ENCODE results near the gene MEGF10. TPM values are rescaled to one million over a fixed set of nuclear protein-coding genes. Genes with fewer than 3 reads are reported as not detected.
"Not testable (repeated sequence)": the region's sequence is repeated elsewhere in the genome, so short reads cannot be mapped to it uniquely, and the experiment has no call there.

Gene MEGF10
- total RNA-seq, 1 experiment from 2014 or later = not detected

DNA sequence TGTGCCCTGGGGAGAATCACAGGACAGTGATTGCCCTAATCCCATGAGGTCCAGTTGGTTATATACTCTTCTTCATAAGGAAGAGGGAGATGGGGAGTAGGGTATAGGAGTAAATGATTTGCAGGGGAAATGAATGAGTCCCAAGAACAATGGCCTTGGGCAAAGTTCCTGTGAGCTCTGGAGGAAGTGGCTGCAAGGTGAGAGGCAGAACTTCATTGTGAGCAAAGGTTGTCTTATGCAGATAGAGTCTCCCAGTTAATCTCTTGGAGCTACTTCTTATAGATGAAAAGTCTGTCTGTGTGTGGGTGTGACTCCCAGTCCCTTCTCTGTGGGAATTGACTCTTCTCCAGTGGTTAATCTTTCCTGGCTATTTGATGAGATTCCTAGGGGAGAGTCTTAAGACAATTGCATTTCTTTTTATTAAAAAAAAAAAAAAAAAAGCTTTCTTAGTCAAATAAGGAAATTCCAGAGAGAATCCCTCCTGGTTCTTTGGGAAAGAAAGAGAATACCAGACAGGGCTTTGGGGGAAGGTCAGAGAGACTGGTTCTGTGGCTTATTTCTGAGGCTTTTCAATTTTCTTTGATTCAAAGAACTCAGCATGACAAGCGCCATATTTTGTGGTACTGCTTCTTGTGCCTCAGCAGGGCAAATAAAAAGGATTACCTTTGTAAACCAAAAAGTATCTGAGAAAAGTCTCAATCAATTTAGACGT is 33.6 kb upstream of the MEGF10 start:
- no peak for TF ChIP-seq CTCF (IDR thresholded peaks at IDR 0.05; ENCODE audit: insufficient read depth in 1 of 2, low read depth in 1 of 2, low read length in 1 of 2, severe bottlenecking in 1 of 2, unreplicated experiment in 1 of 2)
- CTCF ChIA-PET = no interaction called here
- peaks cover 16% of the 10 kb centered on the region for H3K9me3 ChIP-seq
- H3K36me3 ChIP-seq (ENCODE audit: control insufficient read depth, insufficient read depth, low read length) = no peaks in the 10 kb centered on the region
- H3K4me3 Mint-ChIP-seq (ENCODE audit: unreplicated experiment) = no peak overlapping the region
- peaks cover 34% of the 10 kb centered on the region for H3K9me3 Mint-ChIP-seq (ENCODE audit: unreplicated experiment)
- no peaks in the 10 kb centered on the region for H3K36me3 Mint-ChIP-seq (ENCODE audit: insufficient read depth, unreplicated experiment)
- no TSS peak for BruUV-seq (replicated peaks)
- peaks cover 2% of the 10 kb centered on the region for H3K27me3 Mint-ChIP-seq (ENCODE audit: insufficient read depth, unreplicated experiment)
- H3K27me3 ChIP-seq (replicated peaks; ENCODE audit: control insufficient read depth, insufficient read depth, low read length) = no peaks in the 10 kb centered on the region
- no peaks in the 10 kb centered on the region for H3K4me1 Mint-ChIP-seq (ENCODE audit: low read depth, unreplicated experiment)
- no peak for DNase-seq
- H3K27ac Mint-ChIP-seq (ENCODE audit: unreplicated experiment) = no peak overlapping the region
- no peak overlapping the region for H3K4me3 ChIP-seq (ENCODE audit: low read depth, low read length)
- no peaks in the 10 kb centered on the region for H3K4me1 ChIP-seq
- POLR2A ChIA-PET = no interaction called here
- intact Hi-C loops (cut with micrococcal nuclease; ENCODE audit: unreplicated experiment) = no loop called here

DNA sequence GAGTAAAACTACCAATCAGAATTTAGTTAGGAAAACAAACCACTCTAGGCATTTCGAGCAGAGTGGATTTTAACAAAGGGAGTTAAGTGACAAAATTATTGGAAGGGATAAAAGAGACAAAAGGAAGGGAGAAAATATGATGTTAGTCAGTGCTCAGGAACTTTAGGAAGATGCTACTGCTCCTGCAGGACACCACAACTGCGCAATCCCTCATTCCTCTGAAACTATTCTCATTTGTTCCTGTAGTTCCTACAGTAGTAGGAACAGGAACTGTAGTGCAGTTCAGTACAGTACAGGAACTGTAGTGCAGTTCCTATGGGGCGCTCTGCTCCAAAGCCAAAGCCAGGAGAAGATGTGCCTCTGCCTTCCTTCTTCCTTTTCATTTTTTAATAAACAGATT is 29.9 kb upstream of the MEGF10 start:
- H3K27ac Mint-ChIP-seq (ENCODE audit: unreplicated experiment) = no peak overlapping the region
- no peak for DNase-seq
- Histone ChIP-seq H3K4me1 (no peaks in the 10 kb centered on the region), H3K27me3 (replicated peaks; ENCODE audit: control insufficient read depth, insufficient read depth, low read length) (no peaks in the 10 kb centered on the region), H3K4me3 (ENCODE audit: low read depth, low read length) (no peak overlapping the region), H3K36me3 (ENCODE audit: control insufficient read depth, insufficient read depth, low read length) (no peaks in the 10 kb centered on the region), H3K9me3 (peaks cover 4% of the 10 kb centered on the region; the same call in 1 of the 2 replicates)
- ChIA-PET POLR2A (no interaction called here), CTCF (no interaction called here)
- TF ChIP-seq CTCF (IDR thresholded peaks at IDR 0.05; ENCODE audit: insufficient read depth in 1 of 2, low read depth in 1 of 2, low read length in 1 of 2, severe bottlenecking in 1 of 2, unreplicated experiment in 1 of 2) = no peak
- H3K9me3 Mint-ChIP-seq (ENCODE audit: unreplicated experiment) = peaks cover 10% of the 10 kb centered on the region
- BruUV-seq (replicated peaks) = no TSS peak
- no peaks in the 10 kb centered on the region for H3K4me1 Mint-ChIP-seq (ENCODE audit: low read depth, unreplicated experiment)
- intact Hi-C loops (cut with micrococcal nuclease; ENCODE audit: unreplicated experiment) = no loop called here
- H3K27me3 Mint-ChIP-seq (ENCODE audit: insufficient read depth, unreplicated experiment) = peaks cover 5% of the 10 kb centered on the region
- no peak overlapping the region for H3K4me3 Mint-ChIP-seq (ENCODE audit: unreplicated experiment)
- no peaks in the 10 kb centered on the region for H3K36me3 Mint-ChIP-seq (ENCODE audit: insufficient read depth, unreplicated experiment)

- H3K4me3 ChIP-seq (ENCODE audit: low read depth, low read length); H3K4me3 Mint-ChIP-seq (ENCODE audit: unreplicated experiment); H3K9me3 Mint-ChIP-seq (ENCODE audit: unreplicated experiment); H3K4me1 ChIP-seq; H3K4me1 Mint-ChIP-seq (ENCODE audit: low read depth, unreplicated experiment); BruUV-seq (replicated peaks); POLR2A ChIA-PET; H3K27ac Mint-ChIP-seq (ENCODE audit: unreplicated experiment); H3K9me3 ChIP-seq; H3K27me3 ChIP-seq (replicated peaks; ENCODE audit: control insufficient read depth, insufficient read depth, low read length); H3K36me3 ChIP-seq (ENCODE audit: control insufficient read depth, insufficient read depth, low read length); H3K36me3 Mint-ChIP-seq (ENCODE audit: insufficient read depth, unreplicated experiment); CTCF ChIA-PET; intact Hi-C loops (cut with micrococcal nuclease; ENCODE audit: unreplicated experiment); DNase-seq: not testable (repeated sequence)
- H3K27me3 Mint-ChIP-seq (ENCODE audit: insufficient read depth, unreplicated experiment) = peaks cover 11% of the 10 kb centered on the region
These were observed 25.1 kb upstream of the MEGF10 start for GRCh38 chr5:127265473-127265872.

DNA sequence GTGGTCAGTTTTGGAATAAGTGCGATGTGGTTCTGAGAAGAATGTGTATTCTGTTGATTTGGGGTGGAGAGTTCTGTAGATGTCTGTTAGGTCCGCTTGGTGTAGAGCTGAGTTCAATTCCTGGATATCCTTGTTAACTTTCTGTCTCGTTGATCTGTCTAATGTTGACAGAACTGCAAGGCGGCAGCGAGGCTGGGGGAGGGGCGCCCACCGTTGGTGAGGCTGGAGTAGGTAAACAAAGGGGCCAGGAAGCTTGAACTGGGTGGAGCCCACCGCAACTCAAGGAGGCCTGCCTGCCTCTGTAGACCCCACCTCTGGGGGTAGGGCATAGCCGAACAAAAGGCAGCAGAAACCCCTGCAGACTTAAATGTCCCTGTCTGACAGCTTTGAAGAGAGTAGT is 22.3 kb upstream of the MEGF10 start:
- peaks cover 15% of the 10 kb centered on the region for H3K9me3 Mint-ChIP-seq (ENCODE audit: unreplicated experiment)
- H3K4me1 ChIP-seq; H3K27me3 ChIP-seq (replicated peaks; ENCODE audit: control insufficient read depth, insufficient read depth, low read length); H3K4me3 Mint-ChIP-seq (ENCODE audit: unreplicated experiment); H3K9me3 ChIP-seq; H3K36me3 Mint-ChIP-seq (ENCODE audit: insufficient read depth, unreplicated experiment); H3K27me3 Mint-ChIP-seq (ENCODE audit: insufficient read depth, unreplicated experiment); H3K36me3 ChIP-seq (ENCODE audit: control insufficient read depth, insufficient read depth, low read length); POLR2A ChIA-PET; CTCF ChIA-PET; intact Hi-C loops (cut with micrococcal nuclease; ENCODE audit: unreplicated experiment); H3K4me1 Mint-ChIP-seq (ENCODE audit: low read depth, unreplicated experiment); DNase-seq; BruUV-seq (replicated peaks); H3K4me3 ChIP-seq (ENCODE audit: low read depth, low read length); H3K27ac Mint-ChIP-seq (ENCODE audit: unreplicated experiment): not testable (repeated sequence)

DNA sequence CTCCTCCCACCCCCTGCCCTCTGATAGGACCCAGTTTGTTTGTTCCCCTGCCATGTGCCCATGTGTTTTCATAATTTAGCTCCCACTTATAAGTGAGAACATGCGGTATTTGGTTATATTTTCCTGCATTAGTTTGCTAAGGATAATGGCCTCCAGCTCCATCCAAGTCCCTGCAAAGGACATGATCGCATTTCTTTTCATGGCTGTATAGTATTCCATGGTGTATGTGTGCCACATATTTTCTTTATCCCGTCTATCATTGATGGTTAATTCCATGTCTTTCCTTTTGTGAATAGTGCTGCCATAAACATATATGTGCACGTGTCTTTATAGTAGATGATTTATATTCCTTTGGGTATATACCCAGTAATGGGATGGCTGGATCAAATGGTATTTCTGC is 19.9 kb upstream of the MEGF10 start:
- H3K4me1 Mint-ChIP-seq (ENCODE audit: low read depth, unreplicated experiment); H3K9me3 ChIP-seq; H3K4me3 ChIP-seq (ENCODE audit: low read depth, low read length); intact Hi-C loops (cut with micrococcal nuclease; ENCODE audit: unreplicated experiment); H3K36me3 Mint-ChIP-seq (ENCODE audit: insufficient read depth, unreplicated experiment); CTCF ChIA-PET; H3K27ac Mint-ChIP-seq (ENCODE audit: unreplicated experiment); H3K4me3 Mint-ChIP-seq (ENCODE audit: unreplicated experiment); H3K36me3 ChIP-seq (ENCODE audit: control insufficient read depth, insufficient read depth, low read length); POLR2A ChIA-PET; H3K4me1 ChIP-seq; DNase-seq; H3K27me3 ChIP-seq (replicated peaks; ENCODE audit: control insufficient read depth, insufficient read depth, low read length); BruUV-seq (replicated peaks): not testable (repeated sequence)
- Mint-ChIP-seq H3K27me3 (ENCODE audit: insufficient read depth, unreplicated experiment) (peaks cover 12% of the 10 kb centered on the region), H3K9me3 (ENCODE audit: unreplicated experiment) (peaks cover 15% of the 10 kb centered on the region)

Data from Caco-2 (cell line).